Vagina (tissue), 2 donors: ENCODE results near the gene WNT9A.

Experiments
- POLR2A ChIP-seq, 2 donors: fragments of 450-650 bp; IDR thresholded peaks; one replicate each; pipeline ENCODE4 v1.6.1; 2017; ENCODE audit warnings: antibody characterized with exemption in 2 of 2, mild to moderate bottlenecking in 2 of 2, moderate library complexity in 2 of 2
- POLR2AphosphoS5 ChIP-seq, 2 donors: sonication (generic); formaldehyde crosslinking; IDR thresholded peaks; one replicate each; pipeline ENCODE4 v1.9.0; 2017; ENCODE audit warnings: antibody characterized with exemption in 2 of 2, mild to moderate bottlenecking in 2 of 2, low read depth in 1 of 2; ENCODE audit not compliant: insufficient read depth in 1 of 2

DNA sequence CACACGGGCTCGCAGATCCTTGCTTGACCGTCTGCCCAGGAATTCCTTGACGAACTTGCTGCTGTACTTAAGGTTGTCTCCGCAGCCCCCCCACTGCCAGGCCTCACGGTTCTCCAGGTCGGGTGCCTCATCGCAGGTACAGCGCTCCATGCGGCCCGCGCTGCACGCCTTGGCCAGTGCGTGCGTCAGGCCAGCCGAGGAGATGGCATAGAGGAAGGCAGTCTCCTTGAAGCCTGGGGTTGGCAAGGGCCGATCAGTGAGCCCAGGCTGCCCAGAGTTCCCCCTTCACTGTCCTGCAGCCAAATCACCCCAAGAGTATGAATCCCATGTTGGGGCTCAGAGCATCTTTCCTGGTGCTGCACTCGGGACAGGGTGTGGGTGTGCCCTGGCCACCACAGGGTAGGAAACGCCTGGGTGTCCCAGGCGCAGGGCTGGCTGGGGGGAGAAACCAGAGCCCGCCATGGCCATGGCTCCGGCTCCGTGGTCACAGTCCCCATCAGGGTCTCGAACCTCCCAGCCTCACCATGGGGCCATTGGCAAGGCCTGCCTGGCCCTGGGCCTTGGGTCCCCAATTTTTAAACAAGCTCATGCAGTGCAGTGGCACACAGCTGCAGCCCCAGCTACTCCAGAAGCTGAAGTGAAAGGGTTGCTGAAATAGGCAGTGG, 23.4 kb downstream of the WNT9A start:
- no peak for TF ChIP-seq POLR2AphosphoS5 (IDR thresholded peaks at IDR 0.05; ENCODE audit: insufficient read depth in 1 of 2, low read depth in 1 of 2)
- no peak for TF ChIP-seq POLR2A (IDR thresholded peaks at IDR 0.05)
